ENCODE data around the gene SLC30A2.

DNA sequence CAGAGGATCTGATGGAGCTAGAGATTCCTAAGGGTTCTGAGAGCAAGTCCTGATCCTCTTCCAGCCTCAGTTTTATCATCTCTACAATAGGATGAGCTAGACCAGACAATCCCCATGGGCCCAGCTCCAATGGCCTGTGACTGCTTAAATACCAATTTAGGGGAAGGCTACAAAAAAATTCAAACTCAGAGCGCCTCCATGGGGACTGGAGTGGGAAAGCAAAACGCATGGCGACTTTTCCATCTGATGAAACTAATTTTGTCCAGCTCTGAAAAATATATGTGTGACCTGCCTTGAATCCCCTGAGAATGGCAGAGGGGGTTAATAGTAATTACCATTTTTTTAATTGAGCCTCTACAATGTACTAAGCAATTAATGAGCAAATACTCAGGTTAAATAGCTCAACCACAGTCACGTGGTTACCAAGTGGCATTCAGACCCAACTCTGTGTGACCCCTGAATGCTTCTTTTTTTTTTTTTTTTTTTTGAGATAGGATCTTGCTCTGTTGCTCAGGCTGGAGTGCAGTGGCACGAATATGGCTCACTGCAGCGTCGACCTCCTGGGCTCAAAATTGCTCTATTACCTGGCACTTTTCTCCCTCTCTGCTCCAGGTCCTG lies 15.9 kb downstream of the SLC30A2 start:
- TF ChIP-seq GABPA (IDR thresholded peaks at IDR 0.05; ENCODE audit: low read depth): no peak
- TF ChIP-seq, protein P1, sequence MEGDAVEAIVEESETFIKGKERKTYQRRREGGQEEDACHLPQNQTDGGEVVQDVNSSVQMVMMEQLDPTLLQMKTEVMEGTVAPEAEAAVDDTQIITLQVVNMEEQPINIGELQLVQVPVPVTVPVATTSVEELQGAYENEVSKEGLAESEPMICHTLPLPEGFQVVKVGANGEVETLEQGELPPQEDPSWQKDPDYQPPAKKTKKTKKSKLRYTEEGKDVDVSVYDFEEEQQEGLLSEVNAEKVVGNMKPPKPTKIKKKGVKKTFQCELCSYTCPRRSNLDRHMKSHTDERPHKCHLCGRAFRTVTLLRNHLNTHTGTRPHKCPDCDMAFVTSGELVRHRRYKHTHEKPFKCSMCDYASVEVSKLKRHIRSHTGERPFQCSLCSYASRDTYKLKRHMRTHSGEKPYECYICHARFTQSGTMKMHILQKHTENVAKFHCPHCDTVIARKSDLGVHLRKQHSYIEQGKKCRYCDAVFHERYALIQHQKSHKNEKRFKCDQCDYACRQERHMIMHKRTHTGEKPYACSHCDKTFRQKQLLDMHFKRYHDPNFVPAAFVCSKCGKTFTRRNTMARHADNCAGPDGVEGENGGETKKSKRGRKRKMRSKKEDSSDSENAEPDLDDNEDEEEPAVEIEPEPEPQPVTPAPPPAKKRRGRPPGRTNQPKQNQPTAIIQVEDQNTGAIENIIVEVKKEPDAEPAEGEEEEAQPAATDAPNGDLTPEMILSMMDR (IDR thresholded peaks at IDR 0.05; ENCODE audit: insufficient read depth, low read length): peak; percentile 41
- TF ChIP-seq POLR2AphosphoS5 (IDR thresholded peaks at IDR 0.05; ENCODE audit: low read depth): no peak
- TF ChIP-seq, protein P2, sequence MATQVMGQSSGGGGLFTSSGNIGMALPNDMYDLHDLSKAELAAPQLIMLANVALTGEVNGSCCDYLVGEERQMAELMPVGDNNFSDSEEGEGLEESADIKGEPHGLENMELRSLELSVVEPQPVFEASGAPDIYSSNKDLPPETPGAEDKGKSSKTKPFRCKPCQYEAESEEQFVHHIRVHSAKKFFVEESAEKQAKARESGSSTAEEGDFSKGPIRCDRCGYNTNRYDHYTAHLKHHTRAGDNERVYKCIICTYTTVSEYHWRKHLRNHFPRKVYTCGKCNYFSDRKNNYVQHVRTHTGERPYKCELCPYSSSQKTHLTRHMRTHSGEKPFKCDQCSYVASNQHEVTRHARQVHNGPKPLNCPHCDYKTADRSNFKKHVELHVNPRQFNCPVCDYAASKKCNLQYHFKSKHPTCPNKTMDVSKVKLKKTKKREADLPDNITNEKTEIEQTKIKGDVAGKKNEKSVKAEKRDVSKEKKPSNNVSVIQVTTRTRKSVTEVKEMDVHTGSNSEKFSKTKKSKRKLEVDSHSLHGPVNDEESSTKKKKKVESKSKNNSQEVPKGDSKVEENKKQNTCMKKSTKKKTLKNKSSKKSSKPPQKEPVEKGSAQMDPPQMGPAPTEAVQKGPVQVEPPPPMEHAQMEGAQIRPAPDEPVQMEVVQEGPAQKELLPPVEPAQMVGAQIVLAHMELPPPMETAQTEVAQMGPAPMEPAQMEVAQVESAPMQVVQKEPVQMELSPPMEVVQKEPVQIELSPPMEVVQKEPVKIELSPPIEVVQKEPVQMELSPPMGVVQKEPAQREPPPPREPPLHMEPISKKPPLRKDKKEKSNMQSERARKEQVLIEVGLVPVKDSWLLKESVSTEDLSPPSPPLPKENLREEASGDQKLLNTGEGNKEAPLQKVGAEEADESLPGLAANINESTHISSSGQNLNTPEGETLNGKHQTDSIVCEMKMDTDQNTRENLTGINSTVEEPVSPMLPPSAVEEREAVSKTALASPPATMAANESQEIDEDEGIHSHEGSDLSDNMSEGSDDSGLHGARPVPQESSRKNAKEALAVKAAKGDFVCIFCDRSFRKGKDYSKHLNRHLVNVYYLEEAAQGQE (IDR thresholded peaks at IDR 0.05; ENCODE audit: insufficient replicate concordance, low read depth): no peak
- no peak for TF ChIP-seq SPI1 (IDR thresholded peaks at IDR 0.05; ENCODE audit: borderline replicate concordance, low read depth)

Measured in HL-60 (cell line).